SW 1271 (cell line): Measurements from ENCODE around the gene ITGB6.

Source experiments
- DNase-seq, 2 experiments: peaks; one replicate each; lab custom pipeline; 2025; lab: John Stamatoyannopoulos, UW

ITGB6 gene

DNA sequence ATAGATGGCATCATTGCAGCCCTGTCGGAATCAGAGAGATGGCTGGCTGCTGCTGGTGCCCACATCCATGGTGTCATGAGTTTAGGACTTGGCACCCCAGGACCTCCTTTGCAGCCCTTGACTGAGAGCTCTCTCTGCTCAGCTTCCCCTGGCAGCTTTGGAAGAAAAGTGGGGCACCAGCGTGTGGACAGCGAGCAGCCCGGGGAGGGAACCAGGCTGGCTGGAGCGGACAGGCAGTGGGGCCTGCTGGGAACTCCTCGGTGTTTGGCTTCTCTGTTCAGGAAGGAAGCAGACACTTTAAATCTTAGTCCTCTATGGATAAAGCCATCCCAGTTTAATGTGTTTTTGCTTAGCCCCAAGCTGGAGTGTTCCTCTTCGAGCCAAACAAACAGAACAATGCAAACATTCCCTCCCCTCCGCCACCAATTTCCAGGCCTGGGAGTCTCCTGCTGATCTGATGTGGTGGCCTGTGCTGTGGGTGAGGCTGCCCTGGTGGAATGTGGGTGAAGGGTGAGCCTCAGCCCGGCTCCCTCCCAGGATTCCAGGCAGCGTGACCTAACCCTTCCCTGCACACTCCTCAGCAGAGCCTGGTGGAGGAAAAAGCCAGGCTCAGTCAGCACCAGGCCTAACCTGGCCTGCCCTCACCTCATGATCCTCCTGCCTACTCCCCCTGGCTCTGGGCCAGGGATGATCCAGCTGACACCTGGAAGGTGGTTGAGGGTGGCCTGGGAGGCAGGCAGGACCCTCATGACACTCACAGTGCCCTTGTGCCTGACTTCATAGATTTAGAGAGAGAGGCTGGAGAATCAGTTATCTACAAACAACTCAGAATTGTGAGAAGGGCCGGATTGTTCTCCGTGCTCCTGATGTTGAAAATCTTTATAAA, 21.6 kb upstream of the ITGB6 start:
- no peak for DNase-seq

DNA sequence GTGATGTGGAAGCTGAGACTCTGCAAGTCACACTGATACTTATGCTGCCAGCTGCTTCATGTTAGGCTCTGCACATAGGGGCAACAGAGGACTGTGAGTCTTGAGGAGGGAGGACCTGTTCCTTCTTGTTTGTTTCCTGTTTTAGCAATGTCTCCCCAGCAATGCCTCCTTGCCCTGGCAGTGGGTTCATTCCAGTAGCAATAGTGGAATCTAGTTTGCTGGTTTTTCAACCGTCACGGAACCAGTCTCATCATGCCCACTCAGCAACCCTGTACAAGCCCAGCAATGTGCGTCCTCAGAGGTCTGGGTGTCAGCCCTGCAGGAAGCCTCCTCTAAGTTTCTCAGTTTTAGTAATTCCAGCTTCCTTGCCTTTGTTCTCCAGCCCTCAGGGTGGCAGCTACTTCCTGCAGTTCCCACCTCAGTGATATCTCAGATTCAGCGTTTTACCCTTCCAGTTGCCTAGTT, 20.5 kb upstream of the ITGB6 start:
- no peak for DNase-seq

DNA sequence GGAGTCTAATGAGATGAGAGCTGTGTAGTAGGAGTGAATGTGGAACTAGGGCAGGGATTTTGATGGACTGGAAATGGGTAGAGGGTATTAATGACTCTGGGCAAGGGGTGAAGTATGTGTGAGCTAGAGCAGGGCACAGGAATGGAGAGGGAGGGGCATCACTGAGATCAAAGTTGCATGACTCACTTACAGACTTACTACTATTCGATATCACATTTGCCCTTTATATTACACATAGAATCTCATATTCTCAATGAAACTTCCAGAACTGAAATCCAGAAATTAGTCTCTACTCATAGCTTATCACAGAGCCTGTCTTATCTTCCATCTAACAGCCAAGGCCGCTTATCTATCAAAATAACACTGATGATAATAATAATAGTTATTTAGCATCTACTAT, 20.0 kb upstream of the ITGB6 start:
- DNase-seq: no peak

GRCh38 chr2:160214461-160215445, 14.7 kb upstream of the ITGB6 start:
- DNase-seq: peak; percentile 50 to 88

- DNase-seq: no peak
Observed at GRCh38 chr2:160213511-160213910, 13.4 kb upstream of the ITGB6 start.

DNA sequence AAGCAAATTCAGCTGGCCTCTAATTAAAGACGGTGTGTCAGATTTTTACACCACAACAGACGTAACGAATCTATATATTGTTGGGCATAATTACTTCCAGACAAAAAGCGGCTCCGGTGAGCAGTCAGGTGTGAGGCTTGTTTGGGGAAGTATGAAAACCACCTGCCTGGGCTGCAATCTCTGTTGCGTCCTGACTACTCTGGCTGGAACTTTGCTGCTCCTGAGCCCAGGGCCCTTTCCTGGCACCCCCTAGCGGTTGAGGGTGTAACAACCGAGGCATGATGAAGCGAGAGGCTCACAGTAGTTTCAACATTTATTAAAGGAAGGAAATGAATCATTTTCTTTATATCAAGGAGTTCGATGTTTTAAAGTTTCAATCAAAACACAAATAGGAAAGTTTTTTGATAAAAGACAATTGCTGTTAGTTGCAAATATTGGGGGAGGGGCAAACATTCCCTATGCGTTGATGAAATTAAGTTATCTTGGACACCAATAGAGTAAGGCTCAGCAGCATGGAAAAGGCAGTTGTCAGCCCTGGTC, 10.6 kb upstream of the ITGB6 start:
- peak in 1 of 2 experiments; percentile 56 for DNase-seq

GRCh38 chr2:160209516-160209856, 9.4 kb upstream of the ITGB6 start:
- DNase-seq: peak in 1 of 2 experiments; percentile 52

DNA sequence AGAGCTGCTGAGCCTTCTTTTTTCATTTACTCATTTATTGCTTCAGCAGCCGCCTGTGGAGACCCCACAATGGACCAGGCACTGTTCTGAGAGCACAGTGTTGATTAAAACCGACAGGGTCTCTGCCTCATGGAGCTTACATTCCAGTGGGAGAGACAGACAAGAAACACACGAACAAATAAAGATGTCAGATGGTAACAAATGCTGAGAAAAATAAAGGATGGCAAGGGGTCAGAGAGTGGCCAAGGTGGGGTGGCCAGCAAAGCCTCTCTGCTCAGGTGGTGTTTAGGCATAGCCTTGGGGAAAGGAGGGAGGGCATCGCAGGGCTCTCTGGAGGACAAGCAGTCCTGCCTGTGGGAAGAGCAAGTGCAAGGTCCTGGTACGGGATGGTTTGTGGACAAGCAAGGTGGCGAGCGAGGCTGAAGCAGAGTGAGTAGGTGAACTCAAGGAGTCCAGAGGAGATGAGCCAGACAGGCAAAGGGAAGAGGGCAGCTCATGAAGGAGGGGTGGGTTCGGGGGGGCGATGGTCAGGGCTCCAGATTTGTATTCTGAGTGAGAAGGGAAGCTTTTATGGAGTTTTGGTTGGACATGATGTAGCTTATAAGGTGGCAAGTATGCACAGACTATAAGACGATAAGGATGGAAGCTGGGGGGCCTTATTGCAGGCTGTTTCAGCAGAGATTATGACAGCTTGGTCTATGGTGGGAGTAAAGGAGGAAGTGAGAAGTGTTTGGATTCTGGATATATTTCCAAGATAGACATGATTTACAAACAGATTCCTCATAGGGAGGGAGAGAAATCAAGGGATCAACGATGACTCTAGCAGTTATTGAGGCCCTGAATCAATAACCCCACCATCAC, 8.8 kb upstream of the ITGB6 start:
- no peak for DNase-seq

- DNase-seq: peak; percentile 96 to 98
Observed at GRCh38 chr2:160207804-160208654, 8.0 kb upstream of the ITGB6 start.

DNA sequence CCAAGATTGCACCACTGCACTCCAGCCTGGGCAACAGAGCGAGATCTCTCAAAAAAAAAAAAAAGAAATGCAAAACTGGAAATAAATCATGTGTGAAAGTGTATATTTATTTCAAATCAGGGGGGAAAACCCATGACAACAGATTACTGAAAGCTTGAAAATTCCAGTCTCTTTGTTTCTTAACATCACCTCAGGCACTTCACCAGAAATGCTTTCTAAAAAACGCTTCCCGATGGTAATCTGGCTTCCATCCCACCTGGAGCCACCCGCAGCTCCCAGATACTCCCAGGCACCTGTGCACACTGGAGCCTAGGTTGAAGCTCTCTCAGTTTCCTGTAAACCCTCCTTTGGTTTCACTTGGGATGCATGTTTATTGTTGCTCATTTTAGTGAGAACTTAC, 7.2 kb upstream of the ITGB6 start:
- peak in 1 of 2 experiments; percentile 35 for DNase-seq

DNA sequence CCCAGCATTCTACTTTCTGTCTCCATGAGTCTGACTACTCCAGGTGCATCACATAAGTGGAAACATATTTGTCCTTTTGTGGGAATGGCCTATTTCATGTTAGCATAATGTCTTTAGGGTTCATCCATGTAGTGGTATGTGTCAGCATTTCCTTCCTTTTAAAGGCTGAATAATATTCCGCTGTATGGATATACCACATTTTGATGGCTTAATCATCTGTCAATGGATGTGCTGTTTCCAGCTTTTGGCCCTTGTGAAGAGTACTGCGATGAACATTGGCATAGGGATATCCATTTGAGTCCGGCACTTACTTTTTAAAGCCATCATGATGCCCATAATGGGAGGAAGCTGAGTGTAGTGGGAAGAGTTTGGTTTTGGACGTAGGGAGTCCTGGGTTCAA, 6.4 kb upstream of the ITGB6 start:
- DNase-seq: no peak

GRCh38 chr2:160205505-160205904, 5.4 kb upstream of the ITGB6 start:
- DNase-seq: peak; percentile 90 to 96

GRCh38 chr2:160203422-160203821, 3.4 kb upstream of the ITGB6 start:
- no peak for DNase-seq

DNA sequence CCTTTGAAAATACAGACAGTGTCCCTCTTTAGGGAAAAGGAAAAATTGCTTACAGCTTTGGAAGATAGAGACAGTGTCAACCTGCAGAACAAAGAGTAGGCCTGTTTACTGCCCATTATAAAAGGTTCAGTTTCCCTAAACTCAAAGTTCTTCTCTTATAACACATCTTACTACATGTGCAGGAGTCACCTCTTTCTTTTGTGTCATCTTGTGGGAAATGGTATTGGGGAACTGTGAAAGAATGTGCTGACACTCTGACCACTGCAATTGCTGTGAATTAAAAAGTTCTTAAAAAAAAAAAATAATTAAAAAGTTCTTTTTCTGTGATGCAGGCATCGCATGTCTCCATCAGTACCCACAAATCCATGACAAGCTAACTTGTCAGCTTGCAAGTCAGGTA, 2.9 kb upstream of the ITGB6 start:
- no peak for DNase-seq

GRCh38 chr2:160201849-160202539, 1.9 kb upstream of the ITGB6 start:
- no peak for DNase-seq

GRCh38 chr2:160200921-160201320, 849 bp upstream of the ITGB6 start:
- DNase-seq: no peak

GRCh38 chr2:160199053-160199452, 1.0 kb downstream of the ITGB6 start:
- no peak for DNase-seq

GRCh38 chr2:160197587-160197986, 2.5 kb downstream of the ITGB6 start:
- no peak for DNase-seq

GRCh38 chr2:160194946-160195345, 5.1 kb downstream of the ITGB6 start:
- no peak for DNase-seq

DNA sequence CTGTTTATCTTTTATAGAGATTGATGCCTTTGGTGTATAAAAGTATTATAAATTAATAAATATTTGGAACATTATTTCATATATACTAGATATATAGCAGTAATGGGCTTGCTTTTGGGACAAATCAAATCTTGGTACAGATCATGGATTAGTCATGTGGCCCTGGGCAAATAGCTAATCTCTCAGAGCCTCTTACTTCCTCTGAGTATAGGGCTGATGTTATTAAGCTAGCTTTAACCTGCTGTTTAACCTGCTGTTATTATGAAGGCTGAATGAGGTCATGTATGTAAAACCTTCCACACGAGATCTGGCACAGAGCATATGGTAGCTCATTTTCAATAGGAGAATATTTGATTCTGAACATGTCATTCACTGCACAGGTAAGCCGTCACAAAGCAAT, 5.7 kb downstream of the ITGB6 start:
- DNase-seq: no peak
